K562 (cell line): ENCODE data around the gene KNCN. TPM values are rescaled to one million over a fixed set of nuclear protein-coding genes. Genes with fewer than 3 reads are reported as not detected.
A peak's percentile ranks its signal among the peaks of the same experiment; 100 is the strongest.

Experiments used
- ATAC-seq: fragments of 200-7000 bp; cut with Tn5 transposase; 3 replicates; pipeline ENCODE4 v1.9.1; 2020; ENCODE audit warnings: moderate library complexity
- BruUV-seq: library from RNA; stranded (reverse); fragments of 400-500 nt; replicated peaks from 2 replicates; lab custom pipeline; 2021; lab: Mats Ljungman, UMichigan
- CTCF ChIA-PET: fragments of 300-600 bp; formaldehyde crosslinking; extraction: SDS; loops from one replicate; lab custom pipeline; 2021; ENCODE audit warnings: low intra/inter-chr PET ratio; lab: Yijun Ruan, JAX
- POLR2A ChIA-PET: fragments of 300-600, 350-650 bp; sonication (Branson Sonifier 250); formaldehyde crosslinking; extraction: SDS; loops from one replicate; lab custom pipeline; 2021; ENCODE audit warnings: antibody characterized with exemption, inconsistent platforms; lab: Yijun Ruan, JAX
- DNase-seq, 4 experiments: peaks; one replicate each; pipeline versions ENCODE4 v3.0.0 to v3.0.0-alpha.2; 2011 to 2018; ENCODE audit warnings: low spot score in 3 of 4, mixed read lengths in 3 of 4; ENCODE audit errors: extremely low read depth in 1 of 4
- FAIRE-seq: peaks from 2 replicates; lab custom pipeline; 2011; peaks lifted over from hg19 to GRCh38; lab: Jason Lieb, UNC
- H2AFZ ChIP-seq: 2 replicates; pipeline ENCODE4 v1.6.0; 2011; ENCODE audit warnings: low read depth, low read length, control low read depth, inconsistent platforms
- H3K27ac ChIP-seq: fragments of 200-600 bp; 3 replicates; pipeline ENCODE4 v1.8.0; 2011; ENCODE audit warnings: low read depth, mild to moderate bottlenecking, control low read depth, inconsistent platforms, low read length, moderate library complexity, mixed read lengths; ENCODE audit errors: extremely low read depth
- H3K27me3 ChIP-seq, 2 experiments: fragments of 300-600 bp in 1 of 2; 2 replicates in 1 of 2; 3 replicates in 1 of 2; pipeline versions ENCODE4 v1.6.0 to v1.8.0; 2011; ENCODE audit warnings: inconsistent platforms in 2 of 2, low read length in 2 of 2, mild to moderate bottlenecking in 1 of 2, mixed read lengths in 1 of 2, moderate library complexity in 1 of 2; ENCODE audit not compliant: control insufficient read depth in 2 of 2, insufficient read depth in 2 of 2
- H3K36me3 ChIP-seq: fragments of 300-600 bp; 3 replicates; pipeline ENCODE4 v1.8.0; 2011; ENCODE audit warnings: mild to moderate bottlenecking, low read length, inconsistent platforms; ENCODE audit not compliant: control insufficient read depth, insufficient read depth
- H3K4me1 ChIP-seq, 2 experiments: fragments of 200-600 bp in 1 of 2; replicated peaks in 1 of 2; 2 replicates in 1 of 2; 3 replicates in 1 of 2; pipeline versions ENCODE4 v1.5.1 to v1.8.0; 2011; ENCODE audit warnings: inconsistent platforms in 2 of 2, low read length in 2 of 2, mild to moderate bottlenecking in 1 of 2, mixed read lengths in 1 of 2, moderate library complexity in 1 of 2; ENCODE audit not compliant: control insufficient read depth in 2 of 2, insufficient read depth in 2 of 2
- H3K4me2 ChIP-seq: 2 replicates; pipeline ENCODE4 v1.6.1; 2011; ENCODE audit warnings: low read length, control low read depth, inconsistent platforms, mixed read lengths; ENCODE audit not compliant: insufficient read depth
- H3K4me3 ChIP-seq: fragments of 200-600 bp; sonication (generic), shearing (Covaris generic); 2 replicates; pipeline ENCODE4 v1.5.1; 2016; ENCODE audit warnings: control low read depth, inconsistent platforms
- H3K79me2 ChIP-seq: fragments of 200-600 bp; 3 replicates; pipeline ENCODE4 v1.8.0; 2011; ENCODE audit warnings: low read length, inconsistent platforms; ENCODE audit not compliant: control insufficient read depth, insufficient read depth
- H3K9ac ChIP-seq, 2 experiments: 2 replicates each; pipeline versions ENCODE4 v1.6.0 to v1.6.1; 2011; ENCODE audit warnings: low read depth in 2 of 2, low read length in 2 of 2, control low read depth in 1 of 2, inconsistent platforms in 1 of 2, mild to moderate bottlenecking in 1 of 2, mixed read lengths in 1 of 2; ENCODE audit not compliant: insufficient read depth in 1 of 2
- H3K9me1 ChIP-seq: one replicate; pipeline ENCODE4 v1.6.0; 2011; ENCODE audit warnings: inconsistent platforms, mild to moderate bottlenecking, low read length, moderate library complexity; ENCODE audit not compliant: control insufficient read depth, insufficient read depth
- H3K9me3 ChIP-seq: replicated peaks from 2 replicates; pipeline ENCODE4 v1.5.1; 2011; ENCODE audit warnings: low read depth, low read length, inconsistent platforms; ENCODE audit not compliant: control insufficient read depth, insufficient read depth
- H4K20me1 ChIP-seq: replicated peaks from 2 replicates; pipeline ENCODE4 v1.6.1; 2011; ENCODE audit warnings: low read length, inconsistent platforms, mixed read lengths; ENCODE audit not compliant: control insufficient read depth, insufficient read depth
- BCOR ChIP-seq: fragments of 450-650 bp; IDR thresholded peaks from 2 replicates; pipeline ENCODE4 v1.6.1; 2016
- DIDO1 ChIP-seq: fragments of 450-650 bp; IDR thresholded peaks from 2 replicates; pipeline ENCODE4 v1.6.1; 2016; ENCODE audit warnings: low read depth, missing biosample characterization, missing genetic modification characterization
- NFYB ChIP-seq: IDR thresholded peaks from 2 replicates; pipeline ENCODE4 v1.6.1; 2011; ENCODE audit warnings: mild to moderate bottlenecking, moderate library complexity; ENCODE audit not compliant: insufficient read length; ENCODE audit errors: extremely low read depth
- RAD51 ChIP-seq: fragments of 450-650 bp; IDR thresholded peaks from 2 replicates; pipeline ENCODE4 v1.7.1; 2016; ENCODE audit warnings: low read depth, mild to moderate bottlenecking, borderline replicate concordance
- SOX6 ChIP-seq: fragments of 450-650 bp; IDR thresholded peaks from 2 replicates; pipeline ENCODE4 v1.6.1; 2014; ENCODE audit warnings: mild to moderate bottlenecking
- TEAD1 ChIP-seq, 2 experiments: fragments of 450-650 bp in 1 of 2; sonication (generic) in 1 of 2; formaldehyde crosslinking; IDR thresholded peaks; 2 replicates each; pipeline versions ENCODE4 v1.4.0 to v1.8.0; 2020 to 2022; ENCODE audit warnings: mild to moderate bottlenecking in 2 of 2, missing genetic modification reagents in 1 of 2
- ZFX ChIP-seq: sonication (generic); formaldehyde crosslinking; IDR thresholded peaks from 2 replicates; pipeline ENCODE4 v1.8.0; 2022; ENCODE audit warnings: mild to moderate bottlenecking, missing genetic modification reagents, moderate library complexity
- ZNF436 ChIP-seq: fragments of 250-450, 450-650 bp; sonication (Bioruptor Pico); formaldehyde crosslinking; IDR thresholded peaks from 2 replicates; pipeline ENCODE4 v1.7.0; 2020; ENCODE audit warnings: mild to moderate bottlenecking
- WGBS: fragments of 100-300 bp; shearing (Covaris generic); methylation state at CpG from one replicate; pipeline ENCODE4 v1.1.6; 2016; ENCODE audit warnings: low coverage, mixed read lengths; ENCODE audit not compliant: insufficient coverage; ENCODE audit errors: missing lambda C conversion rate; 5-methylcytosine and 5-hydroxymethylcytosine counted together
- in situ Hi-C: fragments of 300-500 bp; cut with MboI; formaldehyde crosslinking; loops from 4 replicates; pipeline ENCODE4 v1.15.0; 2018; ENCODE audit warnings: inconsistent platforms, mixed read lengths
- intact Hi-C: fragments of 100-400 bp; cut with micrococcal nuclease; formaldehyde crosslinking; loops from 2 replicates; pipeline ENCODE4 v1.14.2; 2022
- polyA plus RNA-seq, 8 experiments: library from polyadenylated mRNA; depleted of rRNA in 4 of 8; stranded (reverse) in 5 of 8; unstranded in 3 of 8; fragments of >200 nt; fragmentation: Nextera tagmentation in 2 of 8; fragmentation: Illumina TruSeq in 1 of 8; extraction: Ambion mirVana in 2 of 8; extraction: Trizol in 1 of 8; gene quantifications; 2 replicates each; pipeline versions ENCODE4 v1.2.1 to v1.2.3, GENCODE V29; 2011 to 2014; ENCODE audit warnings: inconsistent platforms in 1 of 8, missing spikeins in 1 of 8
- total RNA-seq, 7 experiments: library from RNA; depleted of rRNA in 6 of 7; stranded (reverse); fragments of >200 nt in 6 of 7; fragmentation: Illumina TruSeq in 2 of 7; extraction: Trizol in 2 of 7; gene quantifications; 2 replicates each; pipeline versions ENCODE4 v1.2.1 to v1.2.3, GENCODE V29; 2011 to 2021; ENCODE audit warnings: low replicate concordance in 1 of 7
- TF ChIP-seq, protein P1 (sequence below): sonication (generic); formaldehyde crosslinking; IDR thresholded peaks from 2 replicates; pipeline ENCODE4 v1.8.0; 2022; ENCODE audit warnings: mild to moderate bottlenecking, missing genetic modification reagents
- TF ChIP-seq, protein P2 (sequence below), 2 experiments: fragments of 250-450 bp in 1 of 2; fragments of 450-650 bp in 1 of 2; sonication (Bioruptor Pico) in 1 of 2; IDR thresholded peaks; 2 replicates each; pipeline versions ENCODE4 v1.6.1 to v1.8.0; 2016 to 2021; ENCODE audit warnings: mild to moderate bottlenecking in 2 of 2, moderate library complexity in 2 of 2, missing compliant biosample characterization in 1 of 2, missing genetic modification characterization in 1 of 2
- TF ChIP-seq, protein P3 (sequence below): fragments of 250-450 bp; sonication (Bioruptor Pico); IDR thresholded peaks from 2 replicates; pipeline ENCODE4 v1.4.0; 2020
- TF ChIP-seq, protein P4 (sequence below): fragments of 450-650 bp; formaldehyde crosslinking; IDR thresholded peaks from 2 replicates; pipeline ENCODE4 v1.4.0; 2020; ENCODE audit warnings: mild to moderate bottlenecking, mixed read lengths

The KNCN gene
- total and polyA plus RNA-seq, 9 of the 15 experiments (the other 6 are each of a cell fraction or from before 2014, with no cell fraction given) = not detected

DNA sequence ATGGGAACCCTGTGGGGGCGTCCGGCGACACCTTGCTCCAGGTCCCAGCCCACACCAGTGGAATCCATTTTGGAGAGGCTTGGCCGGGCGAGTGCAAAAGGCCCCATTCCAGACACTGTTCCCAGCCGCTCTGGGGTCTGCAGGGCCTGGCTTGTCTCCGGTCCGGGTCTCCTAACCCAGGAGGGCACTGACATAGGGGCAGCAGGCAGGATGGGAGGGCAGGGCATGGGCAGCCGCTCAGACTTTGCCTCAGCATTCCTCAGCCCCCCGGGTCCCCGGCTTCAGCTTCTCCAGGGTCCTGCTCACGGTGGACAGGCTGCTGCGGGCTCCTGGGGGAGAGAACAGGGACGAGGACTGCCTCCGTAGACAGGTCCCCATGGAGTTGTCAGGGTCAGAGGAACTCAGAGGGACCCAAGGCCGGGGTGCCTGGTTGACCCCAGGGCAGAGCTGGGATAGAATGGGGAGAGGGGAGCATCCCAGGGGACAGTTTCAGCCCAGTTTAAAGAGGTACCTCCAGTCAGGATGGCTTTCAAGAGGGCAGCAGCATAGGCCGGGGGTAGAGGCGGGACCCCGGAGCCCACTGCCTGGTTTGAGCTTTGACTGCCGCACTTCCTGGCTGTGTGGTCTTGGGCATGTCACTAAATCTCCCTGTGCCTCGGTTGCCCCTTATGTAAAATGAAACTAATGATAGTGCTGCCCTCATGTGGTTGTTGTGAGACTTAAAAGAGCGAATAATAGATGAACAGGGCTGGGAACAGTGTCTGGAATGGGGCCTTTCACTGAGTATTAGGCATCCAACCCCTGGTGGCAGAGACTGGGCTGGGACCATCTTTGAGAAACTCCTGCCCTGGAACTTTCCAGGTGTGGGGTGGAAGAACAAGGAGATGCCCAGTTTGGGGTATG is 3.7 kb downstream of the KNCN start (continued):
- TF ChIP-seq, protein P1, sequence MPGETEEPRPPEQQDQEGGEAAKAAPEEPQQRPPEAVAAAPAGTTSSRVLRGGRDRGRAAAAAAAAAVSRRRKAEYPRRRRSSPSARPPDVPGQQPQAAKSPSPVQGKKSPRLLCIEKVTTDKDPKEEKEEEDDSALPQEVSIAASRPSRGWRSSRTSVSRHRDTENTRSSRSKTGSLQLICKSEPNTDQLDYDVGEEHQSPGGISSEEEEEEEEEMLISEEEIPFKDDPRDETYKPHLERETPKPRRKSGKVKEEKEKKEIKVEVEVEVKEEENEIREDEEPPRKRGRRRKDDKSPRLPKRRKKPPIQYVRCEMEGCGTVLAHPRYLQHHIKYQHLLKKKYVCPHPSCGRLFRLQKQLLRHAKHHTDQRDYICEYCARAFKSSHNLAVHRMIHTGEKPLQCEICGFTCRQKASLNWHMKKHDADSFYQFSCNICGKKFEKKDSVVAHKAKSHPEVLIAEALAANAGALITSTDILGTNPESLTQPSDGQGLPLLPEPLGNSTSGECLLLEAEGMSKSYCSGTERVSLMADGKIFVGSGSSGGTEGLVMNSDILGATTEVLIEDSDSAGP (CRISPR knock-in tag) = no peak
- TF ChIP-seq, all 486 proteins: peak for 21

DNA sequence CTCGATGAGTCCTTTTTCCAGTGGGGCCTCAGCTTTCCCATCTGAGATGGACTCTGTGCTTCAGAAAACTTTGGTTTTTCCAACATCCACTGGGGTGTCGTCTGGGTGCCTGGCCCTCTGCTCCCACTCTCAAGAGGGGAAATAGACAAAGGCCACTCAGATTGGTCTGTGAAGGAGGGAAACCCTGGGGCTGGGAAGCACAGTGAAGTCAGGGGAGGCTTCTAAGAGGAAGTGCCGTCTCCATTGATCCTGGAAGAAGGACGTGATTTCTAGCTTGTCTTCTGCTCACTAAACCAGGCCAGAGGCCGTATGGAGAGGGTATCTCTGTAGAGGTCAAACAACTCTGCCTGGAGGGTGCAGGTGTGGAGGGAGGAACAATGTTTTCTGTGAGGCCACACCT is 5.2 kb downstream of the KNCN start:
- in situ Hi-C loops = loop anchor here (5.0 kb wide), 1 partner anchor 181 kb away; no protein-coding TSS in a partner anchor
- DNase-seq (no peak), FAIRE-seq (peak; percentile 6), ATAC-seq (no peak)
- Histone ChIP-seq H3K4me3 (no peak overlapping the region), H3K9me3 (no peaks in the 10 kb centered on the region), H3K4me1 (peaks cover 33 to 60% of the 10 kb centered on the region in 2 experiments), H3K36me3 (no peaks in the 10 kb centered on the region), H3K27me3 (peaks cover 4 to 12% of the 10 kb centered on the region in 2 experiments; a peak in 3 of 5 replicates), H3K4me2 (peak overlapping the region; percentile 27), H4K20me1 (no peaks in the 10 kb centered on the region), H3K9ac (peak overlapping the region in 1 of 2 experiments; percentile 45; a peak in 1 of 4 replicates), H3K27ac (no peak overlapping the region; the same call in 2 of the 3 replicates), H3K9me1 (no peaks in the 10 kb centered on the region), H3K79me2 (no peaks in the 10 kb centered on the region), H2AFZ (peak overlapping the region; percentile 63)
- BruUV-seq = no TSS peak
- ChIA-PET POLR2A (interaction anchor here (0.6 to 1.2 kb wide), 2 partner anchors 13 to 104 kb away, joined by 3 to 5 read pairs; no protein-coding TSS in a partner anchor), CTCF (interaction anchor here (2.4 kb wide), 1 partner anchor 140 kb away, joined by 12 read pairs; no protein-coding TSS in a partner anchor)
- intact Hi-C loops = no loop called here
- WGBS = 18% methylated on average over 5 of the region's 5 CpGs
- peak; percentile 54 for TF ChIP-seq BCOR
- TF ChIP-seq, protein P2, sequence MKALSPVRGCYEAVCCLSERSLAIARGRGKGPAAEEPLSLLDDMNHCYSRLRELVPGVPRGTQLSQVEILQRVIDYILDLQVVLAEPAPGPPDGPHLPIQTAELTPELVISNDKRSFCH (CRISPR knock-in tag; IDR thresholded peaks at IDR 0.05) = no peak
- TF ChIP-seq, protein P2 (tag; IDR thresholded peaks at IDR 0.05) = 0 out of 2 replicates have a peak, but pooled peaks have one; percentile 36
- TF ChIP-seq NFYB = no peak
- TF ChIP-seq RAD51 = no peak
- peak; percentile 30; the same call in 1 of the 2 replicates for TF ChIP-seq ZFX
- peak; percentile 73 for TF ChIP-seq ZNF436 (CRISPR knock-in tag)
- TF ChIP-seq SOX6 = no peak
- TF ChIP-seq TEAD1 (CRISPR knock-in tag; IDR thresholded peaks at IDR 0.05) = 0 out of 4 replicates have a peak, but pooled peaks of 1 of the 2 experiments have one; percentile 3
- TF ChIP-seq, protein P3, sequence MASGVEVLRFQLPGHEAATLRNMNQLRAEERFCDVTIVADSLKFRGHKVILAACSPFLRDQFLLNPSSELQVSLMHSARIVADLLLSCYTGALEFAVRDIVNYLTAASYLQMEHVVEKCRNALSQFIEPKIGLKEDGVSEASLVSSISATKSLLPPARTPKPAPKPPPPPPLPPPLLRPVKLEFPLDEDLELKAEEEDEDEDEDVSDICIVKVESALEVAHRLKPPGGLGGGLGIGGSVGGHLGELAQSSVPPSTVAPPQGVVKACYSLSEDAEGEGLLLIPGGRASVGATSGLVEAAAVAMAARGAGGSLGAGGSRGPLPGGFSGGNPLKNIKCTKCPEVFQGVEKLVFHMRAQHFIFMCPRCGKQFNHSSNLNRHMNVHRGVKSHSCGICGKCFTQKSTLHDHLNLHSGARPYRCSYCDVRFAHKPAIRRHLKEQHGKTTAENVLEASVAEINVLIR (CRISPR knock-in tag) = peak; percentile 8; the same call in 1 of the 2 replicates
- TF ChIP-seq DIDO1 (tag) = 0 out of 2 replicates have a peak, but pooled peaks have one; percentile 35
- TF ChIP-seq, protein P4, sequence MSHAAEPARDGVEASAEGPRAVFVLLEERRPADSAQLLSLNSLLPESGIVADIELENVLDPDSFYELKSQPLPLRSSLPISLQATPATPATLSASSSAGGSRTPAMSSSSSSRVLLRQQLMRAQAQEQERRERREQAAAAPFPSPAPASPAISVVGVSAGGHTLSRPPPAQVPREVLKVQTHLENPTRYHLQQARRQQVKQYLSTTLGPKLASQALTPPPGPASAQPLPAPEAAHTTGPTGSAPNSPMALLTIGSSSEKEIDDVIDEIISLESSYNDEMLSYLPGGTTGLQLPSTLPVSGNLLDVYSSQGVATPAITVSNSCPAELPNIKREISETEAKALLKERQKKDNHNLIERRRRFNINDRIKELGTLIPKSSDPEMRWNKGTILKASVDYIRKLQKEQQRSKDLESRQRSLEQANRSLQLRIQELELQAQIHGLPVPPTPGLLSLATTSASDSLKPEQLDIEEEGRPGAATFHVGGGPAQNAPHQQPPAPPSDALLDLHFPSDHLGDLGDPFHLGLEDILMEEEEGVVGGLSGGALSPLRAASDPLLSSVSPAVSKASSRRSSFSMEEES (CRISPR knock-in tag) = peak; percentile 1; the same call in 1 of the 2 replicates
